Stimulated activated CD8-positive, alpha-beta memory T cell treated with anti-CD3 and anti-CD28 coated beads, Interleukin-7, amount 100 ng/mL, for 4 hours (primary cell): Measurements from ENCODE around the gene PMEPA1.

Source experiments
- DNase-seq, 2 donors: peaks; one replicate each; pipeline ENCODE4 v3.0.0-alpha.2; 2020; ENCODE audit warnings: low read depth in 2 of 2

Gene PMEPA1, protein sequence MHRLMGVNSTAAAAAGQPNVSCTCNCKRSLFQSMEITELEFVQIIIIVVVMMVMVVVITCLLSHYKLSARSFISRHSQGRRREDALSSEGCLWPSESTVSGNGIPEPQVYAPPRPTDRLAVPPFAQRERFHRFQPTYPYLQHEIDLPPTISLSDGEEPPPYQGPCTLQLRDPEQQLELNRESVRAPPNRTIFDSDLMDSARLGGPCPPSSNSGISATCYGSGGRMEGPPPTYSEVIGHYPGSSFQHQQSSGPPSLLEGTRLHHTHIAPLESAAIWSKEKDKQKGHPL

DNA sequence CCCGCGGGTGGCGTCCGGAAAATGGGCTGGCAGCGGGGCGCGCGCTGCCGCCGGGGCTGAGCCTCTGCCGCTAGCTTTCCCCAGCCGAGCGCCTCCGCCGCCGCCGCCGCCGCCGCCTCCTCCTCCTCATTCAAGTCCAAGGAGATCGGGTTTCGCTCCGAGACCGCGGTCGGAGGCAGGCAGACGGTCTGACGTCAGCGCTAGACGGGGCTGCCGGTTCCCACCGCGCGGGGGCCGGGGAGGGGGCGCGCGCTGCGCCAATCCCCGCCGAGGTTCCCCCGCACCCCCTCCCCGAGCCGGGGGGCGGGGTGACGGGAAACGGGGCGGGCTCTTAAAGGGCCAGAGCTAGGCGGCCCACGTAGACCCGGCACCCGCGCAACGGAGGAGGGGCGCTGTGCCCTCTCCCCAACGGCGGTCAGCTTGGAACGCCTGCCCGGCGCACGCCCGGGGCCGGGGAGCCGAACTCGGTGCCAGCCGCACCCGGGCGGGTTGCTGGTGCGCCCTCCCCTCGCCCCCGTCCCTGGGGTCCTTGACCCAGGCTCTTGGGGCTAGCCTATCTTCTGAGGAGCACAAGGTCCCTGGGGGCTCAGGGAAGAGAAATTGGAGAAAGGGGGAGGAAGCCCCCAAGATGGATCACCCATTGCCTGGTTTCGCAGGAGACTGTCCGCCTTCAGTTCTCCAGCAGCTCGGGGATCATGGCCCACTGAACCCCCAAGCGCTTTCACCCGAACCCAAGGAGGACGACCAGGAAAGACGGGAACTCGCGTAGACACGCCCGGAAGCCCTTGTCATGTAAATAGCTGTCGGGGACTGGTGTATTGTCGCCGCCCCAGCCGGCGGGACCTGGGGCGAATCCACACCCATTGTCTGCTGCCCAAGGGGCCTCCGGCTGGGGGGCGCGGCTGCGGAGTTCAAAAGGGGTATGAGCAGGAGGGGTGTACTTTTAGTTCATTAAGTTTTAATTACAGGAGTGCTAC is at the start of gene PMEPA1:
TSS of gene PMEPA1 (minus strand) at position 193 of the 977 bp plus-strand sequence. CDS start 433 bp downstream, outside the sequence.
- peak; percentile 83 to 94 for DNase-seq

GRCh38 chr20:57757767-57758166 is 48.0 kb upstream of the PMEPA1 start:
- DNase-seq: no peak

GRCh38 chr20:57756921-57757320 is 47.1 kb upstream of the PMEPA1 start:
- DNase-seq: no peak

GRCh38 chr20:57756213-57756612 is 46.4 kb upstream of the PMEPA1 start:
- DNase-seq: no peak

DNA sequence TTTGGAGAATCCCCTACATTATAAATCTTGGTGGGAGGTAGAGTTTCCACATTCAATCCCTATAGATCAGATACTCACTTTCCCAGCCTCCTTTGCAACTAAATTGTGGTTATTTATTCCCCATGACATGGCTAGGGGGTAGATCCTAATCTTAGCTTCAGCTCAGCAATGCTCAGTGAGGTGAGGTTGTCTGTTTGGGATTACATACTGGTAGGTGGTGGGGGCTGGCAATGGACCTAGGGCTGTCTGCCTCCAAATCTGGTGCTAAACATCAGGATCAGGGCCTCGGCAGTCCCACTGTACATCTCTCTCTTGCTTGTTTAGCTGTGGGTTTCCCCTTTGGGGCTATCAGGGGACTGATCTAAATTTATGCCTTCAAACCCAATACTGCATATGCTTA is 45.8 kb upstream of the PMEPA1 start:
- no peak for DNase-seq

DNA sequence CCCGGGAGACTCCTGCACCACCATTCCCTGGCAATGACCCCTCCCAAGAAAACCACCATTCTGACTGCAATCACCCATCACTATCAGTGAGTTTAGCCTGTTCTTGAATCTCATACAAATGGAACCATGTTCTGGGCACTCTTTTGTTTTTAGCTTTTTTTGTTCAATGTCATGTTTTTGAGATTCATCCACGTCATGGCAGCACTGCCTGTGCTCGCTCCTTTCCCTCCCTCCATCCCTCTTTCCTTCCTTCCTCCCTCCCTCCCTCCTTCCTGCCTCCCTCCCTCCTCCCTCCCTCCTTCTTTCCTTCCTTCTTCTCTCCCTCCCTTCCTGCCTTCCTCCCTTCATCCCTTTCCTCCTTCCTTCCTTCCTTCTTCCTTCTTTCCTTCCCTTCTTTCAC is 44.4 kb upstream of the PMEPA1 start:
- no peak for DNase-seq

GRCh38 chr20:57753332-57754164 is 43.7 kb upstream of the PMEPA1 start:
- DNase-seq: no peak

GRCh38 chr20:57751411-57751810 is 41.6 kb upstream of the PMEPA1 start:
- no peak for DNase-seq

DNA sequence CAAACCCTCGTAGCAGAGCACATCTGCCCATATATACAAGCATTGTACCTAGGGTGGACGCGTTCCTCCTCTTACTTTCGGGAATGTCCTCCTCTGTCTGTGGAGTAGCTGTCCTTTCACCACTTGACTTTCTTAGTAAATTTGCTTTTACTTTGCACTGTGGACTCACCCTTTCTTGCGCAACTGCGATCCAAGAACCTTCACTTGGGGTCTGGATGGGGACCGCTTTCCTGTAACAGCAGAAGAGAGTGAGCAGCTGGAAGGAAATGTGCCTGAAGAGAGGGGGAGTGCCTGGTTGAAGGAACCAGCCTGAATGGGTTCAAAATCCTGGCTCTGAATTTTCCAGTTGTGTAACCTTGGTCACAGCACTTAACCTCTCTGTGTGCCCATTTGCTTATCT is 40.1 kb upstream of the PMEPA1 start:
- DNase-seq: no peak

GRCh38 chr20:57749131-57749690 is 39.4 kb upstream of the PMEPA1 start:
- no peak for DNase-seq

GRCh38 chr20:57748601-57749130 is 38.9 kb upstream of the PMEPA1 start:
- peak; percentile 16 to 50 for DNase-seq

DNA sequence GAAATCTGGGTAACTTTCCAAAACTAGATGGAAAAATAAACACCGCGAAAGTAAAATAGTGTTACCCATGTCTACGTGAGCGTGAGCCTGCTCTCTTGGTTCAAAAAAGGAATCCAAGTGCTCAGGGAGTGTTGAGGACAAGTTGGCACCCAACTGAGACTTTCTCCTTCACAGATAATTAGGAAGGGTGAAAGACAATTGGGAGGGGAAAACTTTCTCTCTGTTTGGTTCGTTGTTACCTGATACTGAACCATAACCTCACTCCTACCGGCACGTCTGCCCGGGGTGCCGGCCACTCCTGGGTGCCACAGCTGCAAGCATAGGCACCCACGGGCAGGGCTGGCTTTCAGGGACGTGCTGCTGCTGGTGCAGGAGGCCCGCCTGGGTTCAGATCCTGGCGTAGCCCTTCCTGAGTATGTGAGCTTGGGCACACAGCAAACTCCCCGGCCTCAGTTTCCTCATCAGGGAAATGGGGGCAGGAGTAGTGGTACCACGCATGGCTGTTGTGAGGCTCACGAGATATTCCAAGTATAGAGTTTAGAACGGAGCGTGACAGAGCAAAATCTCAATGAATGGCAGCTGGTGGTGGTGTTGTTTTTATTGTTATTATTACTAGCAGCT is 38.2 kb upstream of the PMEPA1 start:
- no peak for DNase-seq

DNA sequence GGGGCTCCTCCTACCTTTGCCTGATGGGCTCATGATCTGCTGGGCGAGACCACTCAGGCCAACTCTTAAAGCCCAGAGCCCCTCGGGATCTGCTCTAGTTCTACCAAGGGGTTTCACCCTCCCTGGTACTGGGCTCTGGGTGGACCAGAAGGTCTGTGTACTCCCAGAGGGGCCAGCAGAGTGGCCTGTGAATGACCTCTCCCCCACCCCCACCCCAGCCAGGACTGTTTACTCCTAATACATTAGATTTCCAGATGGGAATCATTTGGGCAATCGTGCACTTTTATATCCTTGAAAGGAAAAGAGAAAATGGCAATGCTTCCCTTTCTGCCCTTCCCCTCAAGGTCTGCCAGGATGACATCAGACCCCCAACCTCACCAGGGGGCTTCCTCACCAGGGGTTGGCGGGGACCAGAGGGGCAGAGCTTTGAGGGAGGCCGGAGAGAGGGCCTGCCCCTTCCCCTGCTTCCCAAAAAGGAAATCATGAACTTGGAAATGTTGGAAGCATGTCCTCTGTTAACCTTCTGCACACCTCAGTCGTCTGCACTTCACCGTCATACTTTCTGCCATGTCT is 37.1 kb upstream of the PMEPA1 start:
- DNase-seq: no peak

GRCh38 chr20:57746201-57746600 is 36.4 kb upstream of the PMEPA1 start:
- DNase-seq: no peak

DNA sequence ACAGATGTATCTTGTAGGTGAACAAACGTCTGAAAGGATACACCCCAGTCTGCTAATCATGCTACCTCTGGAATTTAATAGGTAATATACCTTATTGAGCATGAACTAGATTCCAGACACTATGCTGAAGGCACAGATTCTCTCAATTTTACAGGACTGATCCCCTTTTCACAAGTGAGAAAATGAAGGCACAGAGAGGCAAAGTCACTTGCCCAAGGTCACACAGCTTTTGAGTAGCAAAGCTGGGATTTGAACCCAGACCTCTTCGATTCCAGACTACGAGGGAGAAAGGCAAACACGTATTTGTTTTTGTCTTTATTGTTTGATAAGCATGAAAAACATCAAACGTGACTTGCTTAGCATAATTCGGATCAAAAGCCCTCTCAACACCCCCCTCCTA is 34.4 kb upstream of the PMEPA1 start:
- DNase-seq: no peak

DNA sequence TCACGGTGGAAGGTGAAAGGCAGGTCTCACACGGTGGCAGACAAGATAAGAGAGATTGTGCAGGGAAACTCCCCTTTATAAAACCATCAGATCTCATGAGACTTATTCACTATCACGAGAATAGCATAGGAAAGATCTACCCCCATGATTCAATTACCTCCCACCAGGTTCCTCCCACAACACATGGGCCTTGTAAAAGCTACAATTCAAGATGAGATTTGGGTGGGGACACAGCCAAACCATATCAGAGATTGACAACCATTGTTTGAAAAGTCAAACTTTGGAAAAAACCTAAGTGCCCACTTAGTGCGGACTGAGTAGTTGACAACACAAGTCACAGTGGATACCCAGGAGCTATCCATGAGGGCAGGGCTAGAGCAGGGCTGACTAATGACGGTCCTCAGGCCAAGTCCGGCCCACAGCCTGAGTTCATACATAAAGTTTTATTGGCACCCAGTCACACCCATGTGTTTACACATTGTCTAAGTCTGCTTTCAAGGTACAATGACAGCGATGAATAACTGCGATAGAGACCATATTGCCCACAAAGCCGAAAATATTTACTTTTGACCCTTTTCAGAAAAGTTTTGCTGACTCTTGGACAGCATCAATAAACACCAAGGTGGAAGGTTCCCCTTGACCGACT is 33.8 kb upstream of the PMEPA1 start:
- DNase-seq: no peak

- DNase-seq: no peak
These were observed 32.8 kb upstream of the PMEPA1 start for GRCh38 chr20:57742507-57743181.

GRCh38 chr20:57738484-57738883 is 28.7 kb upstream of the PMEPA1 start:
- DNase-seq: no peak

DNA sequence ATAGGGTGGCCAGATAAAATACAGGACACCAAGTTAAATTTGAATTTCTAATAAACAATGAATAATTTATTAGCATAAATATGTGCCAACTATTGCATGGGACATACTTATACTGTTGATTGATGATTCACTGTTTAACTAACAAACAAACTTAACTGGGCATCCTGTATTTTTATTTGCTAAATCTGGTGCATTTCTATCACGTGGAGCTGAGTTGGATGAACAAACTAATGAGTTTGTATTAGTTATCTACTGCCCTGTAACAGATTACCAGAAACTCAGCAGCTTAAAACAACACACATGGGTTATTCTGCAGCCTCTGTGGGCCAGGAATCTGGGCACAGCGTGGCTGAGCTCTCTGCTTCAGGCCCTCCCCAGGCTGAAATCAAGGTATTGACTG is 28.2 kb upstream of the PMEPA1 start:
- DNase-seq: no peak
